Posterior cingulate gyrus (tissue), 11 donors: ENCODE results near the gene ILK.

ENCODE experiments used
- DNase-seq, 10 donors: peaks; one replicate each; pipeline versions ENCODE4 v3.0.0 to v3.0.0-alpha.2; 2020 to 2021; ENCODE audit warnings: mixed read lengths in 3 of 10
- intact Hi-C: fragments of 100-400 bp; cut with DNase I; formaldehyde crosslinking; loops from one replicate; pipeline ENCODE4 v1.15.1; 2023

ILK gene

GRCh38 chr11:6603287-6604080 is at the start of gene ILK, which contains the start of gene RRP8:
Gene ILK, plus strand, starts transcription at chr11:6603774. Its CDS starts 498 bp downstream, at chr11:6604272.
Gene RRP8, minus strand, starts transcription at chr11:6603616. Its CDS starts 114 bp downstream, at chr11:6603502.
- DNase-seq = peak; percentile 88 to 98 (median 91)
- intact Hi-C loops = loop anchor here (1.0 to 10.0 kb wide), 4 partner anchors 71 to 211 kb away; partner anchors contain the start of genes MRPL17, SMPD1 and TRIM3

- intact Hi-C loops = no loop called here
- DNase-seq = no peak
Observed at GRCh38 chr11:6554828-6555706, 48.5 kb upstream of the ILK start.

GRCh38 chr11:6556139-6556949 is 47.2 kb upstream of the ILK start:
- peak in 1 of 10 donors; percentile 26 for DNase-seq
- intact Hi-C loops = no loop called here

GRCh38 chr11:6557063-6557462 is 46.5 kb upstream of the ILK start:
- intact Hi-C loops = no loop called here
- peak in 1 of 10 donors; percentile 40 for DNase-seq

GRCh38 chr11:6557761-6558674 is 45.6 kb upstream of the ILK start:
- intact Hi-C loops = no loop called here
- peak in 1 of 10 donors; percentile 26 for DNase-seq

GRCh38 chr11:6559369-6559768 is 44.2 kb upstream of the ILK start:
- DNase-seq = no peak
- intact Hi-C loops = no loop called here

- intact Hi-C loops = no loop called here
- no peak for DNase-seq
Observed at GRCh38 chr11:6561288-6561687, 42.3 kb upstream of the ILK start.

- intact Hi-C loops = no loop called here
- no peak for DNase-seq
Observed at GRCh38 chr11:6563121-6563619, 40.4 kb upstream of the ILK start.

- intact Hi-C loops = no loop called here
- peak in 2 of 10 donors; percentile 83 to 91 for DNase-seq
Observed at GRCh38 chr11:6563667-6564066, 39.9 kb upstream of the ILK start.

GRCh38 chr11:6565325-6565724 is 38.2 kb upstream of the ILK start:
- DNase-seq = no peak
- intact Hi-C loops = no loop called here

GRCh38 chr11:6565988-6566703 is 37.4 kb upstream of the ILK start:
- intact Hi-C loops = no loop called here
- no peak for DNase-seq

- DNase-seq = no peak
- intact Hi-C loops = no loop called here
Observed at GRCh38 chr11:6566704-6567370, 36.7 kb upstream of the ILK start.

GRCh38 chr11:6567371-6567745 is 36.2 kb upstream of the ILK start:
- intact Hi-C loops = no loop called here
- DNase-seq = peak in 1 of 10 donors; percentile 86

- intact Hi-C loops = no loop called here
- DNase-seq = peak in 5 of 10 donors; percentile 25 to 89 (median 41)
Observed at GRCh38 chr11:6568191-6568918, 35.2 kb upstream of the ILK start.

- intact Hi-C loops = no loop called here
- no peak for DNase-seq
Observed at GRCh38 chr11:6569706-6570105, 33.9 kb upstream of the ILK start.

- peak in 7 of 10 donors; percentile 38 to 92 (median 72) for DNase-seq
- intact Hi-C loops = no loop called here
Observed at GRCh38 chr11:6570691-6571427, 32.7 kb upstream of the ILK start.
